ENCODE data around the gene ATF4. TPM values are rescaled to one million over a fixed set of nuclear protein-coding genes. Genes with fewer than 3 reads are reported as not detected.
A peak's percentile ranks its signal among the peaks of the same experiment; 100 is the strongest.

Gene ATF4
- total RNA-seq, 1 experiment from 2014 or later: 900 TPM

DNA sequence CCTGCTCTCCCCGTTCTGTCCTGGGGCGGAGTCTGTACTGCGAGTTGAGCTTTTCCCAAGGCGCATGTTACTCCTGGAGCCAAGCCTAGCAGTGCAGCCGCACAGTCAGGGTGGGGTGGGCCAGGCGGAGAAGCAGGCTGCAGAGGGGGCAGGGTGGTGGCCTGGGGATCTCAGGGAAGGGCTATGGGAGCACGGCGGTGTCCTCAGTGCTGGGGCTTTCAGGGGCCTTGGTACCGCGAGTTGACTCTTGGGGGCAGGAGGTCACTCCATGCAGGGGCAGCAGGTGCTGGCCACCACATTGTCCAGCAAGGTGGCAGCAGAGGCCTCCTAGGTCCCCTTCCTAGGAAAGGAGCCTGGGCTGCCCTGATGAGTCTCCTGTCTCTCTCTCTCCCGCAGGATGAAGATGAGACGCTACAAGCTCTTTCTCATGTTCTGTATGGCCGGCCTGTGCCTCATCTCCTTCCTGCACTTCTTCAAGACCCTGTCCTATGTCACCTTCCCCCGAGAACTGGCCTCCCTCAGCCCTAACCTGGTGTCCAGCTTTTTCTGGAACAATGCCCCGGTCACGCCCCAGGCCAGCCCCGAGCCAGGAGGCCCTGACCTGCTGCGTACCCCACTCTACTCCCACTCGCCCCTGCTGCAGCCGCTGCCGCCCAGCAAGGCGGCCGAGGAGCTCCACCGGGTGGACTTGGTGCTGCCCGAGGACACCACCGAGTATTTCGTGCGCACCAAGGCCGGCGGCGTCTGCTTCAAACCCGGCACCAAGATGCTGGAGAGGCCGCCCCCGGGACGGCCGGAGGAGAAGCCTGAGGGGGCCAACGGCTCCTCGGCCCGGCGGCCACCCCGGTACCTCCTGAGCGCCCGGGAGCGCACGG is 33.2 kb upstream of the ATF4 start:
- no peak for DNase-seq (ENCODE audit: low read depth, low spot score)
- in situ Hi-C loops (cut with HindIII; ENCODE audit: low pct_unique_long_range_greater_than_20kb, low sequenced_read_pairs): no loop called here

DNA sequence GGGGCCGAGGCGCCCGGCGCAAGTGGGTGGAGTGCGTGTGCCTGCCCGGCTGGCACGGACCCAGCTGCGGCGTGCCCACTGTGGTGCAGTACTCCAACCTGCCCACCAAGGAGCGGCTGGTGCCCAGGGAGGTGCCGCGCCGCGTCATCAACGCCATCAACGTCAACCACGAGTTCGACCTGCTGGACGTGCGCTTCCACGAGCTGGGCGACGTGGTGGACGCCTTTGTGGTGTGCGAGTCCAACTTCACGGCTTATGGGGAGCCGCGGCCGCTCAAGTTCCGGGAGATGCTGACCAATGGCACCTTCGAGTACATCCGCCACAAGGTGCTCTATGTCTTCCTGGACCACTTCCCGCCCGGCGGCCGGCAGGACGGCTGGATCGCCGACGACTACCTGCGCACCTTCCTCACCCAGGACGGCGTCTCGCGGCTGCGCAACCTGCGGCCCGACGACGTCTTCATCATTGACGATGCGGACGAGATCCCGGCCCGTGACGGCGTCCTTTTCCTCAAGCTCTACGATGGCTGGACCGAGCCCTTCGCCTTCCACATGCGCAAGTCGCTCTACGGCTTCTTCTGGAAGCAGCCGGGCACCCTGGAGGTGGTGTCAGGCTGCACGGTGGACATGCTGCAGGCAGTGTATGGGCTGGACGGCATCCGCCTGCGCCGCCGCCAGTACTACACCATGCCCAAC is 32.4 kb upstream of the ATF4 start:
- DNase-seq (ENCODE audit: low read depth, low spot score): no peak
- in situ Hi-C loops (cut with HindIII; ENCODE audit: low pct_unique_long_range_greater_than_20kb, low sequenced_read_pairs): no loop called here

DNA sequence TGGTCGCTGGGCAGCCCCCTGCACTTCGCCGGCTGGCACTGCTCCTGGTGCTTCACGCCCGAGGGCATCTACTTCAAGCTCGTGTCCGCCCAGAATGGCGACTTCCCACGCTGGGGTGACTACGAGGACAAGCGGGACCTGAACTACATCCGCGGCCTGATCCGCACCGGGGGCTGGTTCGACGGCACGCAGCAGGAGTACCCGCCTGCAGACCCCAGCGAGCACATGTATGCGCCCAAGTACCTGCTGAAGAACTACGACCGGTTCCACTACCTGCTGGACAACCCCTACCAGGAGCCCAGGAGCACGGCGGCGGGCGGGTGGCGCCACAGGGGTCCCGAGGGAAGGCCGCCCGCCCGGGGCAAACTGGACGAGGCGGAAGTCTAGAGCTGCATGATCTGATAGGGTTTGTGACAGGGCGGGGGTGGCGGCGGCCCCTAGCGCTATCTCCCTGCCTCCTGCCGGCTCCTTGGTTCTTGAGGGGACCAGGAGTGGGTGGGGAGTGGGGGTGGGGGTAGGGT is 31.7 kb upstream of the ATF4 start:
- in situ Hi-C loops (cut with HindIII; ENCODE audit: low pct_unique_long_range_greater_than_20kb, low sequenced_read_pairs): no loop called here
- DNase-seq (ENCODE audit: low read depth, low spot score): no peak

DNA sequence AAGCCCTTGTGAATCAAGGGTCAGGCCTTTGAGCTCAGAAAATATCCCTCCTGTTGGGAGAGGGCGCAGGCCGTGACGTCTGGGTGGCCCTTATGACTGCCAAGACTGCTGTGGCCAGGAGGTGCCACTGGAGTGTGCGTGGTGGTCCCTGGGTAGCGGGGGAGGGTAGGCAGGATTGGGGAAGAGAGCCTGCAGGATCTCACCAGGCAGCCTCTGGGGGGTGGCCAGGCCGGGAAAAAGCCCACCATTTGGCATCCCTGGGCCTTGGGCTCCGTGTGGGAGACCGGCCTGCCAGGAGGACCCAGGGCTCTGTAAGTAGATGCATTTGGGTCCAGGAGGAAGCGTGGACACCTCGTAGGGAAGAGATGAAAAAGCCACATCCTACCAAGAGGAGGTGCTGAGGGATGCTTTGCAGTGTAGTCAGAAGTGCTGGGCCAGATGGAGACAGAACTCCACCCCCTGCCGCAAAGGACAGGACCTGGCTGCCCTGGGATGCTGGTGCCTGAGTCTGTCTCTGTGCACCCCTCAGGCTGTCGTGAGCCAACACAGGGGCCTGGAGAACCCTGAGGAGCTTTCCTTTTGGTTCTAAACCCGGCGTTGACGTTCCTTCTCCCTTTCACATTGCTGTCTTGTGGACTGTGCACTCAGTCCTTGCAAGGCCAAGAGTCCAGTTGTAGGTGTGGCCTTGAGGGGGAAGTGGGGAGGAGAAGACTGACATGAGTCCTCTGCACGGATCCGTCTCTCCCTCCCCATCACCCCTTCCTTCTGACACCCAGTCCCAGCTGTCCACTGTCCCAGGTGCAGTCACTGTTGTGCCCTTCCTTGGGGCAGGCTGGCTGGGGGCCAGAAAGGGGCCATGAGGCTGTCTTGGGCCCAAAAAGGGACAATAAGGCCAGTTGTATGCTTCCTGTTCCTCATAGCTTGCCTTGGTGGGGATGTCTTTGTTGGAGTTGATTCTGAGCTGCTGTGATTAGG is 31.0 kb upstream of the ATF4 start:
- no peak for DNase-seq (ENCODE audit: low read depth, low spot score)
- in situ Hi-C loops (cut with HindIII; ENCODE audit: low pct_unique_long_range_greater_than_20kb, low sequenced_read_pairs): no loop called here

DNA sequence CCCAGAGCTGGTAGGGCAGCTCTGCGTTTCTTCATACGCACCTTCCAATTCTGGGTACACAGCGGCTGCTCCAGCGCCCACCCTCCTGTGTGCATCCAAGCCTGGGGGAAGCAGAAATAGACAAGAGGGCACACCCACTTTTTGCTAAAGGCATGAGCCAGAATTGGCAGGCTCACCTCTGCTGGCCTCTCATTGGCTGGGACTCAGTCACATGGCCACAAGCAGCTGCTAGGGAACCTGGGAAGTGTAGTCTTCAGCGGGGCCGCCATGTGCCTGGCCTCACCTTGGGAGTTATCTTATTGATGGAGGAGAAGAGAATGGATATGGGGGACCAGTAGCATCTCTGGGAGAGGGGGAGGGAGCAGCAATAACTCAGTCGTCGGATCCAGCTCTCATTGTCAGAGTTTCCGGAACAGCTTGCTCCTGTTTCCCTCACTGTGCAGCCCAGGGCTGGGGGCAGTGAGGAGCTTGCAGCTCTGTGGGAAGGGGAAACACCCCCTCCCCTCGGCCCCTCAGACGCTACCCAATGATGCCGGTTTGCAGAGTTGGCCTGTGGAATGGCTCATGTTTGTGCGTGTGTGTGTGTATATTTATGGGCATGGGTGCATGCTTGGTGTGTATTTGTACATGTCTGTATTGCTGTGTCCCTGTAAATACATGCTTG is 30.1 kb upstream of the ATF4 start:
- in situ Hi-C loops (cut with HindIII; ENCODE audit: low pct_unique_long_range_greater_than_20kb, low sequenced_read_pairs): no loop called here
- peak; percentile 94 for DNase-seq (ENCODE audit: low read depth, low spot score)

DNA sequence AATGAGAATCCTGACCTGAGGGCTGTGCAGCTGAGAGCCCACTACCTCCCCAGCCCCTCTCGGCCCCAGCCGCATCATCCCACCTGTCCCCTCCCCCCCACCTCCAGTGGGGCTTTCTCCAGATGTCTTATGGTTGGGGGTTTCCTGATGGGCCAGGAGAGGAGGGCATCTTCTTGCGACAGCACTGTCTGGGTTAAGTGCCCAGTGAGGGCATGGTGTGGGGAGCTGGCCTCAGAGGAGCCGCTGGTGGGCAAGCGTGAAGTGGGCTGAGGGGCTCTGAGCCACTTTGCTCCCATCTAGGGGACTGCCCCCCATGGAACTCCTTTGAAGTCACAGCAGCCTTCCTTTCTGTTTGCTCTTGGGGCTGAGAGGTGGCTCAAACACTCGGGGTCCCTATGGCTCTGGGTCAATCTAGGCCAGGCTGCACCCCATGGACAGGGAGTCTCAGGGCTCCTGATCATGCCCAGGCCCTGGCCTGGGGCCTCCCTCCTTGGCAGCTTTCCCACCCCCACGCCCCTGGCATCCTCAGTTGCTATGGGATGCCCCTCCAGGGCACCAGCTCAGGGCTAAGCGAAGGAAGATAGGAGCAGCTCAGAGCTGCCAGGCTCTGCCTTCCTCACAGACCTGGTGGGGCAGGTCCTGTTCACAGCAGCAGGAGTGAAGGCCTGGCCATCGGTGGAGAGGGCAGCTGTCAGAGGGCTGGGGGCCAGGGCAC is 29.2 kb upstream of the ATF4 start:
- in situ Hi-C loops (cut with HindIII; ENCODE audit: low pct_unique_long_range_greater_than_20kb, low sequenced_read_pairs): no loop called here
- no peak for DNase-seq (ENCODE audit: low read depth, low spot score)

DNA sequence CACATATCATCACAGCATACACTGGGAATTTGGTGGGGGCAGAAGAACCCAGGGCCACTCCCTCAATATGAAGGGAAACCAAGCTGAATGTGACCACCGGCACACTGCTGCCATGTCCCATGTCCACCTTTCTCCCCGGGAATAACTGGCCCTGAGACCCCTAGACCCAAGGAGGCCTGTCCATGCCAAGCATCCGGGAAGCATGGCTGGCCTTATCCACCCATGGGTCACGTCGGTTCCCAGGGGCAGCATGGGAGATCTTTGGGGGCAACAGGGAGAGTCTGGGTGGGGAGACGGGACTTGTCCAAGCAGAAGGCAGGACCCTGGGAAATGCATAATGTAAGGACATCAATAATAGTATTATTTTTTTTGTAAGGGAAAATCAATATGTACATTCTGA is 28.7 kb upstream of the ATF4 start:
- in situ Hi-C loops (cut with HindIII; ENCODE audit: low pct_unique_long_range_greater_than_20kb, low sequenced_read_pairs): no loop called here
- DNase-seq (ENCODE audit: low read depth, low spot score): no peak

DNA sequence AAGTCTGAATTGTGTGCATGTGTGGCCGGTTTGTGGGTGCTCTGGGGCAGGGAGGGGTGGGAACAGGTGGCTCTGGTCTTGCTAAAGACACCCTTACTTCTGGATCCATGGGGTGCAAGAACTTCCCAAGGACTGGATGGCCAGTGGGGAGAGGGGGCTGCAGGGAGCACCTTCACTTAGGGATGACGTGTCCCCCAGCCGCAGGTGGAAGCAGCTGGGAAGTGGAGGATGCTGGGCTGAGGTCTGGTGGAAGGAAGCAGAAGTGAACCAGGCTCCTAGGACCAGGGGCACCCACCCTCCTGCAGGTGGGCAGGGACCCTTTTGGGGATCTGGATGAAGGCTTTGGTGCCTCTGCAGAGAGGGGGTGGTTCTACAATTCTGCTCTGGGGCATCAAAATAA is 28.2 kb upstream of the ATF4 start:
- DNase-seq (ENCODE audit: low read depth, low spot score): no peak
- in situ Hi-C loops (cut with HindIII; ENCODE audit: low pct_unique_long_range_greater_than_20kb, low sequenced_read_pairs): no loop called here

DNA sequence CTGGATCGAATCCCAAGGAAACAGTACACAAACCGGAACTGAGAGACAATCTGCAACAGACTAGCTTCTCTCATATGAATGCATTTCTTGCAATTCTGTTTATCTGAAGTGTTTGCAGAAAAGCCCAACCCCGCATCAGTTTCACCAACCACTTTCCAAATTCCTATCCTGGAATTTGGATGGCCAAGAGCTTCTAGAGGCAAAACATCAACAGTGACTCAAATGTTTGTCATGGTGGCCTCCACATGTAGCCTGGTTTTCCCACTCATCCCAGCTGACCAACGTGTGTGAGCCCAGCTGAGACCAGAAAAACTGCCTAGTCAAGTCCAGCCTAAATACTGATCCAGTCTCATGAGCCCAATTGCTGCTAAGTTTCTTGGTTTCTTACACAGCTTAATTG is 26.6 kb upstream of the ATF4 start:
- in situ Hi-C loops (cut with HindIII; ENCODE audit: low pct_unique_long_range_greater_than_20kb, low sequenced_read_pairs): no loop called here
- DNase-seq (ENCODE audit: low read depth, low spot score): no peak

DNA sequence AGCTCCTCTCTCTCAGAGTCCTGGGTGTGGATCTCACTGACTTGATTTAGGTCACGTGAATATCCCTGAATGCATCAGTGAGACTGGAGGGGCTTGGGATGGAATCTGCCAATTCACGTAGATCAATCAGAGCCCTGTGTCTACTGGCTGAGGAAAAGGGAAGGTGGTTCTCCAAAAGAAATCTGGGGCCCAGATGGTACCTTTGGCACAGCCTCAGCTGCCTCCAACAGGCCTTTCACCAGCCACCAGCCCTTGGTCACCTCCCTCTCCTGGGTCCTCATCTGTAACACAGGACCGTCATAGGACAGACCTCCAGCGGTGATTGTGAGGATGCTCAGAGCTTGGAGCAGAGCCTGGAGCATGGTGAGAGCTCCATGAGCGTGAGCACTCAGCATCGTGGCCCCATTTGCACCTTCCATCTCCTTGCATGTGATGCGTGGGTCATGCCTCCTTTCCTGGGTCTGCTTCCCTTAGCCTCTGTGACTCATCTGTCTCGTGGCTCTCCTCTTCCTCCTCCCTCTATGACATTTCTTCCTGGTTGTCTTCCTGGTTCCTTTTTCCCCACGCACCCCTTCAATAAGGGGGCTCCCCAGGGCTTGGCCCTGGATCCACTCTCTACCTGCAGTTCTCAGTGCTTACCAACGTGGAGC is 25.8 kb upstream of the ATF4 start:
- no peak for DNase-seq (ENCODE audit: low read depth, low spot score)
- in situ Hi-C loops (cut with HindIII; ENCODE audit: low pct_unique_long_range_greater_than_20kb, low sequenced_read_pairs): no loop called here

DNA sequence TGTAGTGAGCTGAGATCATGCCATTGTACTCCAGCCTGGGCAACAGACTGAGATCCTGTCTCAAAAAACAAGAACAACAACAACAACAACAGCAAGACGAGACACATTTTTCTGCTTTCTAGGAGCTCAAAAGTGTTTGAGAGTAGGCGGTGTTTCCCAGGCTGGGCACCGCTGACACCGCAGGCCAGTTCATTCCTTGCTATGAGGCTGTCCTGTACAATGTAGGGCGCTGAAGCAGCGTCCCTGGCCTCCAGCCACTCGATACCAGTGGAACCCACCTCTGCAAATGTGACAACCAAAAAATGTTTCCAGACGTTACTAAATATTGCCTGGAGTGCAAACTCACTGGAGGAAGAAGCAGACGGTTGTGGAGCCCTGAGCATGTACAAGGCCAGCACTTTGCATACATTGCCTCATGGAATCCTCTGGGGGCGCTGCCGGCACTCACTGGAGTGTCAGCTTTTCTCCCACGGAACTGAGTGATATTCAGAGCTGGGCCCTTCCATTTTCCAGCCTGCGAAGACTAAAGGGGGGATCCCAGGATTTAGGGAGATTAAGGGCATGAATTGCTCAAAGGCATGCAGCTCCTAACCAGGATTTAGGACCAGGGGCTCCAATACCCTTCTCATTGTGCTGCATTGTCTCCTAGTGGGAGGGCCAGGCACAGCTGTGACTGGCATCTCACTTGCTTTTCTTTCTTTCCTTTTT is 24.1 kb upstream of the ATF4 start:
- DNase-seq (ENCODE audit: low read depth, low spot score): peak; percentile 89
- in situ Hi-C loops (cut with HindIII; ENCODE audit: low pct_unique_long_range_greater_than_20kb, low sequenced_read_pairs): no loop called here

DNA sequence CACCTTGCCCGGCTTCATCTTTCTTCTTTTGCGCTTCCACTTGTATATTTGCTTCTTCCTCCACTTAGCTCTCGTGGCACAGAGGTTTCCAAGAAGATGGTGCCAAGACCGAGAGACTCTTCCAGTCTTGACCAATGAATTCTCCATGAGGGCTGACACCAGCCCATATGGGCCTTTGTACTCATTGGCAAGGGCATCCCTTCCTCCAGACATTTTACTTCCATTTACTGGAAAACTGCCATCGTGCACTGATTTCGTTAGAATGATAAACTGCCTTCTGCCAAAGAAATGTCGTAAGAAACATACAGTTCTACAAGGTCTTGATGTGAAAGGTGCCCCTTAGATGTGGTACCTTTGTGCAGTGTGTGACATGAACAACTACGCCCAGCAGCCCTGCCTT is 22.9 kb upstream of the ATF4 start:
- in situ Hi-C loops (cut with HindIII; ENCODE audit: low pct_unique_long_range_greater_than_20kb, low sequenced_read_pairs): no loop called here
- DNase-seq (ENCODE audit: low read depth, low spot score): no peak

DNA sequence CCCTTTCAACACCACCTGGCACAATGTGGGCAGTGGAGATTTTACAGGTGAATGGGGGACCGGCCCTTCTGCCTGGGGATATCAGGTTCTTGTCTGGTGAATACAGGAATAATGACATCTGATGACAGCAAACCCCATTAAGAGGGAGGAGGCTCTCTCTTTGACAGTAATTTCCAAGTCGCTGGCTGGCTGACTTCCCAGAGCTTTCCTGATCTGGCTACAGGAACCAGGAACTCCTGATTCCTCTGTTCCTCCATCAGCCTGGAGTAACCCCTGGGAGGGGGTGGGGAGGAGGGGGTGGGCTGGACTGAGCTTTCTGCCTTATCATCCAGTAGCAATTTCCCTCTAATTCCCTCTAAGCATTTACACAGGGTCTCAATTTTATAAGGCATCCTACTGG is 22.0 kb upstream of the ATF4 start:
- no peak for DNase-seq (ENCODE audit: low read depth, low spot score)
- in situ Hi-C loops (cut with HindIII; ENCODE audit: low pct_unique_long_range_greater_than_20kb, low sequenced_read_pairs): no loop called here

DNA sequence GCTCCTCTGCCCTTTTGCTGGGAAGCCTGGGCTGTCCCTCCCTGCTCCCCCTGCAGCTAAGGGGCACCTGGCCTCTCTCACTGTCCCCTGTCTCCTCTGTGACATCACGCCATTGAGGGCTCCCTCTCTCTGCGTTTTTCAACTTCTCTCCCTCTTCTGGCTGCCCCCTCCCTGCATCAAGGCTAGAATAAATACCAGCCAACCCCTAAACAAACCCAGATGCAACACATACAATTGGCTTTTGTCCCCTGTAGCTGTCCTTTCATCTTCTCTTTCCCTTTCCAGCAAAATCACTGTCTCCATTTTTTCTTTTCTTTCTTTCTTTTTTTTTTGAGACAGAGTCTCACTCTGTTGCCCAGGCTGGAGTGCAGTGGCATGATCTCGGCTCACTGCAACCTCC is 21.6 kb upstream of the ATF4 start:
- in situ Hi-C loops (cut with HindIII; ENCODE audit: low pct_unique_long_range_greater_than_20kb, low sequenced_read_pairs): no loop called here
- DNase-seq (ENCODE audit: low read depth, low spot score): no peak

DNA sequence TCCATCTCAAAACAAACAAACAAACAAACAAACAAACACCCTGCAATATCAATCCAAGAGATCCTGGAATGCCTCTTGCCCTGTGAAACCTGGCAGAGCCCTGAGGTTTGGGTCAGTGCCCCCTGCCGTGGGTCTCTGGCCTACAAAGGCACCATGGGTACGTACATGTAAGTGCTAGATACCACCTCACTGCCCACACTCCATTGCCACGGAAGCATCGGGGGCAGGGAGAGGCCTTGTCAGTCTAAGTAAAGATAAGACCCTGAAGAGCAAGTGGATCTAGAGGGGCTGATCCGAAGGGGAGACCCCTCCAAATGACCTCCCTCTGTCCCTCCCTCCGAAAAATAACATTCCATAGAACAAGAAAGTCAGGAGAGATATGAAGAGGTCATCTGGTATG is 20.3 kb upstream of the ATF4 start:
- in situ Hi-C loops (cut with HindIII; ENCODE audit: low pct_unique_long_range_greater_than_20kb, low sequenced_read_pairs): no loop called here
- no peak for DNase-seq (ENCODE audit: low read depth, low spot score)

DNA sequence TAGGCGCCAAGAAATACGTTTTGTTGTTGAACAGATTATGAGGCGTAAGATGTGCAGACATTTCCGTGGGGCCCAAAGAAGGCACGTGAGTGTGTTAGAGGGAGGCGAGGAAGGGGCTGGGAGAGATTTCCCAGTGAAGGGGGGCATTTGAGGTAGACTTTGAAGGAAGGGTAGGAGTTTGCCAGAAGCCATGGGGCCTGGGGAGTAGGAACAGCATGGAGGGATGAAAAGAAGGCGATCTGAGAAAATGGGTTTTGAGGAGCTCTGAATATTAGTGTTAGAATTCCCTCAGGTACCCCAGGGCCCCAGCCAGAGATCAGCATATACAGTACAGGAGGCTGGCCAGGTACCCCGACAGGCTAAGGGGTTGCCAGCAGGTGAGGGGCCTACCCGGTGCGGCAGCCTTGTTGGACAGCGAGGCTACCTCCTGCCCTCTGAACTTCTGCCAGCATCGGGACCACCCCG is 18.7 kb upstream of the ATF4 start:
- DNase-seq (ENCODE audit: low read depth, low spot score): no peak
- in situ Hi-C loops (cut with HindIII; ENCODE audit: low pct_unique_long_range_greater_than_20kb, low sequenced_read_pairs): no loop called here

All from SK-MEL-5 (cell line).